K562 (cell line): ENCODE results near the gene PTPN7. TPM values are rescaled to one million over a fixed set of nuclear protein-coding genes. Genes with fewer than 3 reads are reported as not detected.

Source experiments
- ADNP ChIP-seq: fragments of 200-800 bp; sonication (Bioruptor generic); IDR thresholded peaks from 2 replicates; pipeline ENCODE4 v1.6.1; 2016; ENCODE audit warnings: missing genetic modification characterization, missing compliant biosample characterization
- CBX2 ChIP-seq: fragments of 200-600 bp; sonication (generic); IDR thresholded peaks from one replicate; pipeline ENCODE4 v1.6.1; 2012; ENCODE audit warnings: mild to moderate bottlenecking, low read length, inconsistent platforms; ENCODE audit not compliant: insufficient read depth, poor library complexity, severe bottlenecking
- CREBBP ChIP-seq: IDR thresholded peaks from one replicate; pipeline ENCODE4 v1.6.1; 2012; ENCODE audit warnings: low read depth, mild to moderate bottlenecking, control low read depth, inconsistent platforms, low read length
- CREM ChIP-seq: IDR thresholded peaks from 2 replicates; pipeline ENCODE4 v1.6.1; 2014; ENCODE audit warnings: antibody characterized with exemption, low read depth
- HNRNPLL ChIP-seq: fragments of 200-400 bp; formaldehyde crosslinking; IDR thresholded peaks from 2 replicates; pipeline ENCODE4 v1.6.1; 2017; ENCODE audit warnings: low read length, low read depth, mild to moderate bottlenecking; ENCODE audit not compliant: poor library complexity, severe bottlenecking
- MAFK ChIP-seq: IDR thresholded peaks from 2 replicates; pipeline ENCODE4 v1.6.1; 2011; ENCODE audit warnings: low read length, improper control_type of control experiment
- SAFB ChIP-seq: fragments of 200-400 bp; formaldehyde crosslinking; IDR thresholded peaks from 2 replicates; pipeline ENCODE4 v1.6.1; 2017; ENCODE audit warnings: low read depth, low read length, borderline replicate concordance
- SFPQ ChIP-seq: fragments of 200-400 bp; formaldehyde crosslinking; IDR thresholded peaks from 2 replicates; pipeline ENCODE4 v1.6.1; 2017; ENCODE audit warnings: mild to moderate bottlenecking, low read depth, low read length, moderate library complexity
- TEAD4 ChIP-seq, 2 experiments: sonication (generic) in 1 of 2; formaldehyde crosslinking in 1 of 2; IDR thresholded peaks; 2 replicates each; pipeline versions ENCODE4 v1.6.1 to v1.8.0; 2012 to 2022; ENCODE audit warnings: borderline replicate concordance in 1 of 2, inconsistent platforms in 1 of 2, low read length in 1 of 2, mild to moderate bottlenecking in 1 of 2, missing genetic modification reagents in 1 of 2
- TRIM28 ChIP-seq: fragments of 450-650 bp; IDR thresholded peaks from 2 replicates; pipeline ENCODE4 v1.6.1; 2017
- YBX1 ChIP-seq: fragments of 450-650 bp; IDR thresholded peaks from 2 replicates; pipeline ENCODE4 v1.7.1; 2016; ENCODE audit warnings: mild to moderate bottlenecking
- ZBTB9 ChIP-seq: fragments of 450-650 bp; formaldehyde crosslinking; IDR thresholded peaks from 2 replicates; pipeline ENCODE4 v1.4.0; 2020; ENCODE audit warnings: mild to moderate bottlenecking, moderate library complexity
- ZNF175 ChIP-seq: fragments of 200-800 bp; sonication (Bioruptor generic); IDR thresholded peaks from 2 replicates; pipeline ENCODE4 v1.6.1; 2016; ENCODE audit warnings: low read depth, mild to moderate bottlenecking, missing genetic modification characterization, missing compliant biosample characterization
- ZNF41 ChIP-seq: fragments of 250-450 bp; sonication (Bioruptor Pico); conservative IDR thresholded peaks from 2 replicates; pipeline ENCODE4 v1.4.0; 2020; ENCODE audit warnings: mild to moderate bottlenecking
- polyA plus RNA-seq, 8 experiments: library from polyadenylated mRNA; depleted of rRNA in 4 of 8; stranded (reverse) in 5 of 8; unstranded in 3 of 8; fragments of >200 nt; fragmentation: Nextera tagmentation in 2 of 8; fragmentation: Illumina TruSeq in 1 of 8; extraction: Ambion mirVana in 2 of 8; extraction: Trizol in 1 of 8; gene quantifications; 2 replicates each; pipeline versions ENCODE4 v1.2.1 to v1.2.3, GENCODE V29; 2011 to 2014; ENCODE audit warnings: inconsistent platforms in 1 of 8, missing spikeins in 1 of 8
- total RNA-seq, 7 experiments: library from RNA; depleted of rRNA in 6 of 7; stranded (reverse); fragments of >200 nt in 6 of 7; fragmentation: Illumina TruSeq in 2 of 7; extraction: Trizol in 2 of 7; gene quantifications; 2 replicates each; pipeline versions ENCODE4 v1.2.1 to v1.2.3, GENCODE V29; 2011 to 2021; ENCODE audit warnings: low replicate concordance in 1 of 7
- TF ChIP-seq, protein P1 (sequence below): fragments of 250-450 bp; sonication (Bioruptor Pico); IDR thresholded peaks from 2 replicates; pipeline ENCODE4 v1.5.0; 2021; ENCODE audit warnings: mild to moderate bottlenecking, borderline replicate concordance
- TF ChIP-seq, protein P2 (sequence below), 2 experiments: fragments of 450-650 bp in 1 of 2; sonication (generic) in 1 of 2; formaldehyde crosslinking in 1 of 2; IDR thresholded peaks in 1 of 2; conservative IDR thresholded peaks in 1 of 2; 2 replicates each; pipeline versions ENCODE4 v1.6.1 to v1.8.1; 2016 to 2023; ENCODE audit warnings: mild to moderate bottlenecking in 2 of 2, moderate library complexity in 2 of 2, inconsistent platforms in 1 of 2, missing genetic modification reagents in 1 of 2

Gene PTPN7
- total and polyA plus RNA-seq, 9 of the 15 experiments (the other 6 are each of a cell fraction or from before 2014, with no cell fraction given): 18.7 to 144 (median 120) TPM

DNA sequence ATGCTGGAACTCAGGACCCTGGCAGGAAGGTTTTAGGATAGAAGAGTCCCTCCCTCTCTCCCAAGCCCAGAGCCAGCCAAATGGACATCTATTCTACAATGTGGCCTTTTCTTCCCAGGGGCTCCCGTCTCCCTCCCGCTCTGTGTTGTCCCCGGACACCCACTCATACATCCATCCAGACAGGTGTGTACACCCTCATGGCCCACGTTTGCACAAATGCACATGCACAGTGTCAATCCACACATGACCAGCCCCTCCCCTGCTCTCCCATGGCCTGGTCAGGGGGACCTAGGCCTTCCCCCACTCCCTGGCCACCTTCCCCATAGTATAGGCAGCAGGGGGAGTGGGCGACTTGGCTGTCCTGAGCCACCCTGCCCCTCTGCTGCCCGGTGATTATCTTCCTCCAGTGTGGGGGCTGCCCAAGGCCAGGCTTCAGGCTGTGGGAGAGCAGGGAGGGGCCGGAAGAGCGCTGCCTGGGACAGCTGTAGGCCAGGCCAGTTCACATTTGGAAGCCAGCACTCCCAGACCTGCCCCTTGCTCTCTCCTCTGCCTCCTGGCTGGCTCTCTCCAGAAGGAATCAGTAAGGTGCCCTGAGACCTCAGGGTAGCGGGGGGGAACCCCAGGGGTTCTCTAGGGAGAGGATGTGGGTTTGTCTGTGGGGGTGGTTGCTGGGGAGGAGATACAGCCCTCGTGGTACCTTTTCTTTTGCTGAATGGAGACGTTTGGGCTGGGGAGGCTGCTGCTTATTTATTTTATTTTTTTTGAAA is 4.1 kb upstream of the PTPN7 start (continued):
- TF ChIP-seq ZBTB9 (CRISPR knock-in tag) (peak; percentile 86; the same call in 1 of the 2 replicates), TEAD4 (IDR thresholded peaks at IDR 0.05; ENCODE audit: low read length) (peak; percentile 38; the same call in 1 of the 2 replicates), TEAD4 (CRISPR knock-in tag; IDR thresholded peaks at IDR 0.05; ENCODE audit: borderline replicate concordance) (no peak), CREM (0 out of 2 replicates have a peak, but pooled peaks have one; percentile 41), HNRNPLL (no peak), TRIM28 (no peak), ADNP (tag) (no peak), CBX2 (no peak), MAFK (no peak), YBX1 (no peak), SAFB (no peak), SFPQ (no peak), ZNF175 (CRISPR knock-in tag) (no peak; the same call in 1 of the 2 replicates), ZNF41 (CRISPR knock-in tag) (no peak), CREBBP (no peak)
- TF ChIP-seq, protein P1, sequence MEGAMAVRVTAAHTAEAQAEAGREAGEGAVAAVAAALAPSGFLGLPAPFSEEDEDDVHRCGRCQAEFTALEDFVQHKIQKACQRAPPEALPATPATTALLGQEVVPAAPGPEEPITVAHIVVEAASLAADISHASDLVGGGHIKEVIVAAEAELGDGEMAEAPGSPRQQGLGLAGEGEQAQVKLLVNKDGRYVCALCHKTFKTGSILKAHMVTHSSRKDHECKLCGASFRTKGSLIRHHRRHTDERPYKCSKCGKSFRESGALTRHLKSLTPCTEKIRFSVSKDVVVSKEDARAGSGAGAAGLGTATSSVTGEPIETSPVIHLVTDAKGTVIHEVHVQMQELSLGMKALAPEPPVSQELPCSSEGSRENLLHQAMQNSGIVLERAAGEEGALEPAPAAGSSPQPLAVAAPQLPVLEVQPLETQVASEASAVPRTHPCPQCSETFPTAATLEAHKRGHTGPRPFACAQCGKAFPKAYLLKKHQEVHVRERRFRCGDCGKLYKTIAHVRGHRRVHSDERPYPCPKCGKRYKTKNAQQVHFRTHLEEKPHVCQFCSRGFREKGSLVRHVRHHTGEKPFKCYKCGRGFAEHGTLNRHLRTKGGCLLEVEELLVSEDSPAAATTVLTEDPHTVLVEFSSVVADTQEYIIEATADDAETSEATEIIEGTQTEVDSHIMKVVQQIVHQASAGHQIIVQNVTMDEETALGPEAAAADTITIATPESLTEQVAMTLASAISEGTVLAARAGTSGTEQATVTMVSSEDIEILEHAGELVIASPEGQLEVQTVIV (CRISPR knock-in tag): peak; percentile 57; the same call in 1 of the 2 replicates
- TF ChIP-seq, protein P2, sequence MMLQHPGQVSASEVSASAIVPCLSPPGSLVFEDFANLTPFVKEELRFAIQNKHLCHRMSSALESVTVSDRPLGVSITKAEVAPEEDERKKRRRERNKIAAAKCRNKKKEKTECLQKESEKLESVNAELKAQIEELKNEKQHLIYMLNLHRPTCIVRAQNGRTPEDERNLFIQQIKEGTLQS (IDR thresholded peaks at IDR 0.05): no peak
- TF ChIP-seq, protein P2 (CRISPR knock-in tag; conservative IDR thresholded peaks at IDR 0.05): no peak
